IPS DF 4.7 (cell line): ENCODE data around the gene CDK5R2.

ENCODE experiments used
- DNase-seq: peaks from one replicate; pipeline ENCODE4 v3.0.0-alpha.2; 2013; ENCODE audit warnings: low spot score; ENCODE audit errors: extremely low read depth

The CDK5R2 gene

GRCh38 chr2:218986148-218986761, 26.8 kb downstream of the CDK5R2 start:
- DNase-seq: no peak

DNA sequence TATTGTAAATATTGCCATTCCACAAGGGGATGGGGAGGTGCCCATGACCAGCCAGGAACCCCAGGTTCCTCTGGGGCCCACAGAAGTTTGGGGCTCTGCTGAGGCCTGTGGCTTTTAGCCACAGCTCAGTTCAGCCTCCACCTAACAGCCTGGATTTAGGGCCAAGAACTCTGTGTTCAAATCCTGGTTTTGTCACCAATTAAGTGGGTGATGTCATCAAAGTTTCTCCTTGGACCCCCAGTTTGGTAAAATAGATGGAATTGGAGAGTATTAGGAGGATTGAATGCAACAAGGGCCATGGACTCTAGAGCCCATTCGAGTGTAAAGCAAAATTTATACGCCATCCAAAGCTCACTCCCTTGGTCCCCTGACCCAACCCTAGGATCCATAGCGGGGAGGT, 28.7 kb downstream of the CDK5R2 start:
- no peak for DNase-seq

GRCh38 chr2:218988650-218989049, 29.2 kb downstream of the CDK5R2 start:
- no peak for DNase-seq

GRCh38 chr2:218990052-218990451, 30.6 kb downstream of the CDK5R2 start:
- DNase-seq: no peak

- DNase-seq: no peak
These were observed 31.1 kb downstream of the CDK5R2 start for GRCh38 chr2:218990612-218991011.

- no peak for DNase-seq
These were observed 32.3 kb downstream of the CDK5R2 start for GRCh38 chr2:218991674-218992168.

- no peak for DNase-seq
These were observed 32.7 kb downstream of the CDK5R2 start for GRCh38 chr2:218992196-218992595.

DNA sequence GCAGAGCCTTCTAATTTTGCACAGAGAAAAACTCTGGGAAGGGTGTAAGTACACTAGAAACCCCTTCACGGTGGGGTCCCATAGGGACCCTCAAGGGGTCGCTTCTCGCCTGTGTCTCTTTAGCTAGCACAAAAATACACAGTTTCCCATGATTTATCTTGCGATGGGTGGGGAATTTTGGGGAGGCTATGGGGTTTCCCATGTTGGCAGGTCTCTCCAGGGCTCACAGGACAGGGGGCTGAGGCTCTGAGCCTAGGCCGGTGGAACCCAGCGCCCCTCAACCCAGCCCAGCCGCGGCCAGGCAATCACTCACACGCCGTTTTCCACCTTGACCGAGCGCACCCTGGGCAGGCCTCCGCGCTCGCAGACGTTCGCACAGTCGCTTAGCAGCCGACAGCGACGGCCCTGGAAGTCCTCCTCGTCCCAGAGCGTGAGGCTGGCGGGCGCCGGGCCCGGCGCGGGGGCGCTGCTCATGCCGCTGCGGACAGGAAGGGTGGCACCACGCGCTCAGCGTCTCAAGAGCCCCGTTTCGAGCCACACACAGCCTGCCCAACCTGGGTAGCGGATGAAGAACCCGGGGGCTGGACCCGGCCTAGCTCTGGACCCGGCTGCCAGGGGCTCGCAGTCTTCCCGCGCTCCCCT, 33.4 kb downstream of the CDK5R2 start:
- DNase-seq: no peak

DNA sequence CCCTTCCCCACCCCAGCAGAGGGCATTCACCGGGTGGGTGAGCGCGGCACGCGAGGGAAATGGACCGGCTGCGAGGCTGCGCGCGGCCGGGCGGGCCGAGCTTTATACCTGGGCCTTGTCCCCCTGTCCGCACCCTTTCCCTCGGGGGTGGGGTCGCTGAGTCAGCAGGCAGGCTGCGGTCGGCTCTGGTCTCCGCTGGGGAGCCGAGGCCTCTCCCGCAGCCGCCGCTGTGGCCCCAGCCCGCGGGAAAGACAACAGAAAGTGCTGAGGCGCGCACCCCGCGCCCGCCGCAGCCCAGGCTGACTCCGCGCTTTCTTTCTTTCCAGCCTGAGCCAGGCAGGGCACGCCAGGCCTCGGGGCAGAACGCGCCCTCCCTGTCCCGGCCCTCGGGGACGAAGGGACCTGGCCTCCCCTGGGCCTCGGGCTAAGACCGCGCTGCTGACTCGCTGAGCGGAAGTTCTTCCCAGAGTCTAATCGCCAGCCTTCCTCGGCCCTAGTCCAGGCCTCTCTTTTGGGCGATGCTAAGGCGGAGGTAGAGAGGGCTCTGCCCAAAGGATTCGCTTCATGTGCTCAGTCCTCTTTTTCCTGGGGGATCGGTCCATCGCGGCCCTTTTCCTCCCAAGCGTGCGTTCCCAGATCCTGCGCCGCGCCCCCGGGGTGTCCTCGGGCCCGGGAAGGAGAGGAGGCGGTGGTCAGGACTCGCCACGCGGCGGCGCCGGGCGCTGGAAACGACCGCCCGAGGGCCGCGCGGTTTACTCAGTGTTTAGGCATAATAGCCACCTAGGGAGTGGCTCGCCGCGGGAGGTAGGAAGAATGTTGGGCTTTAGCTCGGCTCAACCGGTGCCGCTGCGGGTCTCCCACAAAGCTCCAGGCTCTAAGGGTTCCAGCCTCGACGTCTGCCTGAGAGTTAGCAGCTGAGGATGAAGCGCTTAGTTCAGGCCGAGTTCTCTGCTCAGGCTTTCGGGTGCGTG, 34.2 kb downstream of the CDK5R2 start, which contains the start of gene CRYBA2:
Gene CRYBA2, minus strand, starts transcription at position 78 of the 971 bp plus-strand sequence. CDS start 246 bp downstream, outside the sequence.
- no peak for DNase-seq

- DNase-seq: no peak
These were observed 36.1 kb downstream of the CDK5R2 start for GRCh38 chr2:218995561-218995960.

DNA sequence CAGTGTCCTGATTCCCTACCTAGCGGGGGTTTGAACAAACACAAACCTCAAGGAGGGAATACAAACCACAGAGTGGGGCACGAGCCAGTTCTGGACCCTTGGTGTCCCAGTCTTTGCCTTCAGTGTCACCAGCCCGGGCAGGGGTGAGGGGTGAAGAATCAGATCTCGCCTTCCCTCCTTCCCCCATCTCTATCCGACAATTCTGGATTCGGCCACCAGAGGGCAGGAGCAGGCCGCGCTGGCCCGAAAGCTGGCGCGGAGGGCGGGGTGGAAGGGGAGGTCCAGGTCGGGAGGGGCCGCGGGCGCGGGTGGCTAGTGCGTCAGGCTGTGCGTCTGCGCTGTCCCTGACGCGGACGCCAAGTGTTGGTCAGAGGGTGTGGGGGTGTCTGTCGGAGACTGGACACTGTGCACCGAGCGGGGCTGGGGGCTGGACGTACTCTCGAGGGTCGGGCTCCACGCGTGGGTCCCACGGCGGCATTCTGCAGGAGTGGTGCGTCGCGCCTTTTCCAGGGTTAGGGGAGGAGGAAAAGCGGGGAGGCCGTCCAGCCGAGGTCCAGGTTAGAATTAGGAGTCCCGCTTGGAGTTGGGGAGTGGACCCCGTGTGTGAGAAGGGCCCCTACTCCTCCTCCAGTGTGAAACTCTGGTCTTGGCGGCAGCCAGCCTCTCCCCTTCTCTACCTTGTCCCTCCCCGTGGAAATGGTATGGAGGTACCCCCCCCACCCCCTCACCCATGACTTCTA, 36.7 kb downstream of the CDK5R2 start:
- DNase-seq: no peak

DNA sequence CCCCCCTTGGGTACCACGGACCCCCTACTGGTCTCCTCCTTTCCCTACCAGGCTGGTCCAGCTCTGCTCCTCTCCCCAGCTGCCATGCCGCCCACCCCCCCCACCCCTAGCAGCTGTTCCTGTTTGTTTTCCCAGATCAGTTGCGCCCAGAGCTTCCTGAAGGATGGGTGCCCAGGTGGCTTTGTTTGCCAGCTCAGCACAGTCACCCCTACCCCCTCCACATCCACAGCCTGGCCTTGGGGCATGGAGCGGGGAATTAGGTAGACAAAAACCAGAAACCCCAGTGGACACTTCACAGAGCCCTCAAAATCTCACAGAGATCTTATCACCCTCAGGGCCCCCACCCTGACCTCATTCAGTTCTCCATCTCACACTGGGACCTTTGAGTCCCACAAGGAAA, 37.5 kb downstream of the CDK5R2 start:
- DNase-seq: no peak

DNA sequence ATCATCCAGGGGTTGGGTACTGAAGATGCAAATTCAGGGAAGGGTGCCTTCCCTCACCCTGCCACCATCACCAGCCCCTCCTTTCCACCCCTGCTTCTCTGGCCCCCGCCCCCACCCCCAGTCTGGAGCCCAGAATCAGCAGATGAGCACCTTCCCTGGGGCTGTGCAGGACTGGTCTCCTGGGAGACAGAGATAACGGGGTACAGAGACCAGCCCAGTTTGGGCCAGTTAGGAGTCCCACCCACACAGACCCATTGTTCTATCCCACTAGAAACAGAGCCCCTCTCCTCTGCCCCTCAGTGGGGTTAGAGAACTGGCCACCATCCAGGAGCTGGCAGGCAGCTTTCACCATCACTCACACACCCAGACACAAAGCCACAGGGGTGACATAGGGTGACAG, 38.3 kb downstream of the CDK5R2 start:
- no peak for DNase-seq

DNA sequence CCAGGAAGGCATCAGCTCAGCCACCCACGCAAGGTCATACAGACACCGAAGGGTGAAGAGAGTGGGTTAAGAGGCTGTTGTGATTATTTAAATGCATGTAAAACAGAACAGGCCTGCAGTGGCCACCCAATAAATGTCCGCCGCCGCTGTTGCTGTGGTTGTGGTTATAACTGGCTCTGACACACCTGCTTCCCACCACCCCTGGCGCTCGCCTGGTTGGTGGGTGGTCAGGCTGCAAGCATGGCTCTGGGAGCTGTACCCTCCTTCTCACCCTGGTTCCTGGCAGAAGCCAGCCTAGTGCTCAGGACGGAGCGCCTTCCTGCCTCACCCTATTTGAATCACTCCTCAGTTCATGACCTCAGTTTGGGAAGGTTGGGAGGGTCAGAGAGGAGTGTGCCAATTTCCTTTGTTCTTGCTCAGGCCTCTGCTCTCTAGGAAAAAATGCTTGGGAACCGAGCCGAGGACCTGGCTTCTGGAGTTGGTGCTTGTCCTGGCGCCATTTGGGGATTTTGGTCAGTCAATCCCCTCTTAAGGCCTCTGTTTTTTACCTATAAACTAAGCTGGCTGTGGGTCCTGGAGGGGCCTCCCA, 39.0 kb downstream of the CDK5R2 start:
- DNase-seq: no peak

DNA sequence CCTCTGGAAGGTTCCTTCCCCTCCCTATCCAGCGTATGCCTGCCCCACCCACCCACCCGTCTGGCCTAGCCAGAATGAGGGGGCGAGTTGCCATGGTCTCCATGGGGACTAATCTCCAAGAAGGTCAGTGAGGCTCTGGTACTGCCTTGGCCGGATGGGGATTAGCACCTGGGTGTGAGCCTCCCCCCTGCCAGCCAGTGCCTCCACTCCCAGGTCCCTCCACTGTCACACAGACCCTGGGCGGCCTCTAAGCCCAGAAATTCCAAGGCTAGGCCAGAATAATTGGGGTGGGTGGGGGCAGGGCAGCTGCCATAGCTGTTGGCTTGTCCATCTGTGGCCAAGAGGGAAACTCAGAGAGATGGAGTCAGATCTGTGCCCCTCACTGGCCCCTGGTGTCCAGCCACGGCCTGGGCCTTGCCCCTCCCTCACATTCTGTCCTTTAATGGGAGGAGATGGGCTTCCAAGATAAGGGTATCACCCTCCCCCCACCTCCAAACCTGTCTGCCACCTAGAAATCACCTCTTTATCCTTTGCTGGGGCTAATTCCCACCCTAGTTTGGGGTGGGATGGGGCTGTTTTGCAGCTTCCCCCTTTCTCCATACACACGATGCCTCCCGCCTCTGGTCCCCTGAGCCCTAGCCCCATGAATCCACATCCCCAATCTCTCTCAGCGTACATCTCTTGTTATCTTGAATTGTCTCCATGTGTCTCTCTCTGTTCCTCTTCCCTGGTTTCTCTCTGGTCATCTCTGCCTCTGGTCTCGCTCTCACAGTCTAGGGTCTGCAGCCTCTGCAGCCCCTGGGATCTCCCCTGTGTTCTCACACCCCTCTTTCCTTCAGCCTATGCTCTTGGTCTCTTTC, 39.8 kb downstream of the CDK5R2 start:
- DNase-seq: no peak

DNA sequence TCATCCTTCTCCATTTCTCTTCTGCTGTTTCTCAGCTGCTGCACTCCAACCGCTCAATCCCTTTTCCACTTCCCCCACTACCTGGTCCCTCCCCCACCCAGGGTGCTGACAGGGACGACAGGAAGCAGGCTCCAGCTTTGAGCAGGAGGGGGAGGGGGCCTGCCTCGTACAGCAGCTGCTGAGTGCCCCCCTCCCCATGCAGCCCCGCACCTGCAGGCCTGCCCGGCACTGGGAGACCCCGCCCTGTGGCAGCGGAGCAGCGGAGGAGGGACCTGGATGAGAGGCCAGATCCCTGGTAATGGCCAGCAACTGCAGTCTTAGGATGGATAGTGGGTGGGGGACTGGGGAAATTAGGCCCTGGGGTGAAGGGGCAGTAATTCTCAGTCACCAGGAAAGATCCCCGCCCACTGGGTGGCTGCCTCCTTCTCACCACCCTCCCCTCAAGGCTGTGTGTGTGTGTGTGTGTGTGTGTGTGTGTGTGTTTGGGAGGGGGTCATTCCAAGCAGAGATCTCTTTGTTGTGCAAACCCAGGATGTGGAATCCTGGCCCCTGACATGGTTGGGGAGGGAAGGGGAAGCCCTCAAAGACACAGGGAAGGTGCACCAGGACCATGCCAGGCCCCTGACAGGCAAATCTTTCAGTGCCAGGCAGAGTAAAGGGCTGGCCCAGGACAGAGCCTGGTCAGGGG, 40.6 kb downstream of the CDK5R2 start:
- no peak for DNase-seq

GRCh38 chr2:219000569-219000960, 41.1 kb downstream of the CDK5R2 start:
- no peak for DNase-seq

- no peak for DNase-seq
These were observed 41.7 kb downstream of the CDK5R2 start for GRCh38 chr2:219001100-219001576.
